IMR-90 (cell line): Measurements from ENCODE around the gene CYP3A4. TPM values are rescaled to one million over a fixed set of nuclear protein-coding genes. Genes with fewer than 3 reads are reported as not detected.

Source experiments
- ATAC-seq: fragments of 200-7000 bp; cut with Tn5 transposase; 2 replicates; pipeline ENCODE4 v1.9.1; 2020; ENCODE audit warnings: low read depth, mild to moderate bottlenecking, moderate library complexity
- BruUV-seq: library from RNA; stranded (reverse); fragments of 400-500 nt; replicated peaks from 2 replicates; lab custom pipeline; 2021; lab: Mats Ljungman, UMichigan
- CTCF ChIA-PET: fragments of 300-600 bp; formaldehyde crosslinking; extraction: SDS; loops from one replicate; lab custom pipeline; 2021; ENCODE audit warnings: antibody characterized with exemption; lab: Yijun Ruan, JAX
- POLR2A ChIA-PET: fragments of 300-600 bp; sonication (Branson Sonifier 250); formaldehyde crosslinking; loops from one replicate; lab custom pipeline; 2022; ENCODE audit warnings: antibody characterized with exemption; ENCODE audit not compliant: unreplicated experiment; lab: Charles Lee
- DNase-seq: peaks from one replicate; pipeline ENCODE4 v3.0.0; 2013
- H2AFZ ChIP-seq: replicated peaks from 2 replicates; pipeline ENCODE3; 2013; ENCODE audit warnings: low read length, mild to moderate bottlenecking; ENCODE audit not compliant: poor library complexity
- H2AK5ac ChIP-seq: 2 replicates; pipeline ENCODE4 v1.6.1; 2013; ENCODE audit warnings: low read depth, low read length, inconsistent platforms
- H2AK9ac ChIP-seq: replicated peaks from 2 replicates; pipeline ENCODE3; 2013; ENCODE audit warnings: mild to moderate bottlenecking, low read depth, low read length, moderate library complexity; ENCODE audit not compliant: poor library complexity
- H2BK120ac ChIP-seq: 2 replicates; pipeline ENCODE4 v1.6.1; 2013; ENCODE audit warnings: low read depth, low read length, inconsistent platforms
- H2BK15ac ChIP-seq: 3 replicates; pipeline ENCODE4 v1.6.1; 2013; ENCODE audit warnings: low read depth, low read length, inconsistent platforms
- H2BK20ac ChIP-seq: 2 replicates; pipeline ENCODE4 v1.6.1; 2013; ENCODE audit warnings: low read depth, mild to moderate bottlenecking, inconsistent platforms, low read length, moderate library complexity
- H2BK5ac ChIP-seq: 2 replicates; pipeline ENCODE4 v1.6.1; 2013; ENCODE audit warnings: mild to moderate bottlenecking, low read depth, low read length, inconsistent platforms; ENCODE audit not compliant: poor library complexity, severe bottlenecking
- H3K14ac ChIP-seq: replicated peaks from 2 replicates; pipeline ENCODE4 v1.6.1; 2013; ENCODE audit warnings: low read depth, low read length, inconsistent platforms
- H3K18ac ChIP-seq: 2 replicates; pipeline ENCODE4 v1.6.1; 2013; ENCODE audit warnings: low read depth, low read length, control low read depth
- H3K23ac ChIP-seq: 2 replicates; pipeline ENCODE4 v1.6.1; 2013; ENCODE audit warnings: low read depth, low read length, inconsistent platforms
- H3K27ac ChIP-seq: 2 replicates; pipeline ENCODE4 v1.5.1; 2013; ENCODE audit warnings: mild to moderate bottlenecking, control low read depth, low read length; ENCODE audit not compliant: insufficient read depth
- H3K27me3 ChIP-seq: 2 replicates; pipeline ENCODE4 v1.6.1; 2013; ENCODE audit warnings: low read length; ENCODE audit not compliant: control insufficient read depth, insufficient read depth
- H3K36me3 ChIP-seq: 2 replicates; pipeline ENCODE4 v1.6.1; 2013; ENCODE audit warnings: low read length, mixed read lengths; ENCODE audit not compliant: control insufficient read depth, insufficient read depth
- H3K4ac ChIP-seq: 2 replicates; pipeline ENCODE4 v1.6.1; 2013; ENCODE audit warnings: low read depth, low read length, inconsistent platforms
- H3K4me1 ChIP-seq: 2 replicates; pipeline ENCODE4 v1.6.1; 2013; ENCODE audit warnings: low read length, mixed read lengths; ENCODE audit not compliant: control insufficient read depth, insufficient read depth
- H3K4me2 ChIP-seq: 2 replicates; pipeline ENCODE4 v1.6.1; 2013; ENCODE audit warnings: low read depth, mild to moderate bottlenecking, control low read depth, low read length, moderate library complexity
- H3K4me3 ChIP-seq: 2 replicates; pipeline ENCODE4 v1.5.1; 2013; ENCODE audit warnings: low read depth, mild to moderate bottlenecking, control low read depth, low read length, moderate library complexity; ENCODE audit not compliant: insufficient read depth
- H3K56ac ChIP-seq: 2 replicates; pipeline ENCODE4 v1.6.1; 2013; ENCODE audit warnings: low read length, inconsistent platforms; ENCODE audit not compliant: insufficient read depth; ENCODE audit errors: extremely low read depth
- H3K79me1 ChIP-seq, 2 experiments: 2 replicates each; pipeline ENCODE4 v1.6.1; 2013; ENCODE audit warnings: low read length in 2 of 2, inconsistent platforms in 1 of 2, low read depth in 1 of 2
- H3K9ac ChIP-seq: 2 replicates; pipeline ENCODE4 v1.6.1; 2013; ENCODE audit warnings: low read depth, low read length, control low read depth
- H3K9me1 ChIP-seq: 2 replicates; pipeline ENCODE4 v1.6.1; 2013; ENCODE audit warnings: low read length, inconsistent platforms; ENCODE audit not compliant: insufficient read depth
- H3K9me3 ChIP-seq: 2 replicates; pipeline ENCODE4 v1.6.1; 2013; ENCODE audit warnings: low read length; ENCODE audit not compliant: control insufficient read depth, insufficient read depth
- H4K20me1 ChIP-seq: 2 replicates; pipeline ENCODE4 v1.6.1; 2013; ENCODE audit warnings: low read length, inconsistent platforms; ENCODE audit not compliant: insufficient read depth
- H4K5ac ChIP-seq: 2 replicates; pipeline ENCODE4 v1.6.1; 2013; ENCODE audit warnings: mild to moderate bottlenecking, low read depth, low read length, control low read depth
- H4K8ac ChIP-seq, 2 experiments: 2 replicates each; pipeline ENCODE4 v1.6.1; 2013; ENCODE audit warnings: low read depth in 2 of 2, low read length in 2 of 2, control low read depth in 1 of 2, inconsistent platforms in 1 of 2
- H4K91ac ChIP-seq: 2 replicates; pipeline ENCODE4 v1.6.1; 2013; ENCODE audit warnings: low read depth, low read length, inconsistent platforms; ENCODE audit not compliant: insufficient read depth
- BHLHE40 ChIP-seq: fragments of 150-350 bp; IDR thresholded peaks from 2 replicates; pipeline ENCODE4 v1.6.1; 2016; ENCODE audit warnings: mild to moderate bottlenecking, low read depth, low read length
- CHD1 ChIP-seq: IDR thresholded peaks from 2 replicates; pipeline ENCODE4 v1.6.1; 2012; ENCODE audit warnings: low read depth, low read length, improper control_type of control experiment
- CTCF ChIP-seq: conservative IDR thresholded peaks from 2 replicates; pipeline ENCODE4 v1.5.1; 2012; ENCODE audit warnings: mild to moderate bottlenecking, low read depth, low read length, improper control_type of control experiment
- ELK1 ChIP-seq: fragments of 150-350 bp; IDR thresholded peaks from 2 replicates; pipeline ENCODE4 v1.6.1; 2016; ENCODE audit warnings: low read depth, mild to moderate bottlenecking, low read length, moderate library complexity, borderline replicate concordance
- FOS ChIP-seq: fragments of 150-350 bp; IDR thresholded peaks from 2 replicates; pipeline ENCODE4 v1.6.1; 2016; ENCODE audit warnings: low read depth, low read length
- MAFK ChIP-seq: IDR thresholded peaks from 2 replicates; pipeline ENCODE4 v1.6.1; 2012; ENCODE audit warnings: low read depth, low read length, improper control_type of control experiment
- NFE2L2 ChIP-seq: fragments of 150-350 bp; IDR thresholded peaks from 2 replicates; pipeline ENCODE4 v1.6.1; 2016; ENCODE audit warnings: low read depth, mild to moderate bottlenecking, low read length
- POLR2A ChIP-seq: IDR thresholded peaks from 2 replicates; pipeline ENCODE4 v1.6.1; 2012; ENCODE audit warnings: mild to moderate bottlenecking, low read depth, low read length
- RAD21 ChIP-seq: IDR thresholded peaks from 2 replicates; pipeline ENCODE4 v1.6.1; 2012; ENCODE audit warnings: low read length, improper control_type of control experiment
- RFX5 ChIP-seq: IDR thresholded peaks from 2 replicates; pipeline ENCODE4 v1.8.0; 2012; ENCODE audit warnings: low read depth, mild to moderate bottlenecking, low read length, moderate library complexity
- WGBS, 2 experiments: methylation state at CpG; one replicate each; pipeline versions ENCODE4 v1.1.5 to v1.1.7; 2013; ENCODE audit warnings: missing lambda C conversion rate in 2 of 2; ENCODE audit not compliant: insufficient read length in 1 of 2; ENCODE audit errors: extremely low coverage in 2 of 2; 5-methylcytosine and 5-hydroxymethylcytosine counted together
- dilution Hi-C: fragments of 300-500 bp; cut with HindIII; formaldehyde crosslinking; loops from one replicate; pipeline ENCODE4 v1.14.3; 2018; ENCODE audit warnings: low sequenced_read_pairs; ENCODE audit not compliant: unreplicated experiment
- in situ Hi-C: fragments of 300-500 bp; cut with MboI; formaldehyde crosslinking; loops from 3 replicates; pipeline ENCODE4 v1.14.3; 2019; ENCODE audit warnings: low sequenced_read_pairs, inconsistent platforms, mixed read lengths
- intact Hi-C: fragments of 100-400 bp; cut with micrococcal nuclease; formaldehyde crosslinking; loops from 2 replicates; pipeline ENCODE4 v1.10.0; 2022
- polyA plus RNA-seq, 3 experiments: library from polyadenylated mRNA; depleted of rRNA; stranded (reverse); fragments of >200 nt; gene quantifications; 2 replicates each; pipeline ENCODE4 v1.2.3, GENCODE V29; 2012; ENCODE audit warnings: low replicate concordance in 1 of 3
- total RNA-seq: library from RNA; depleted of rRNA; stranded (reverse); fragments of >200 nt; gene quantifications from 2 replicates; pipeline ENCODE4 v1.2.3, GENCODE V29; 2012

Gene CYP3A4
- total and polyA plus RNA-seq, 2 of the 4 experiments (the other 2 are of a cell fraction), result not detected

- Histone ChIP-seq H4K5ac (no peak overlapping the region), H3K4me1 (no peaks in the 10 kb centered on the region), H3K4me3 (no peak overlapping the region), H3K27me3 (peaks cover 4% of the 10 kb centered on the region; the same call in 1 of the 2 replicates), H3K23ac (no peak overlapping the region), H3K27ac (no peak overlapping the region), H3K79me1 (no peaks in the 10 kb centered on the region), H2AK5ac (no peak overlapping the region), H3K9me1 (no peaks in the 10 kb centered on the region), H3K56ac (no peak overlapping the region), H2BK20ac (no peak overlapping the region), H3K4ac (no peak overlapping the region), H4K20me1 (no peaks in the 10 kb centered on the region), H2BK120ac (no peak overlapping the region), H4K91ac (no peak overlapping the region), H2BK15ac (no peak overlapping the region), H3K18ac (no peak overlapping the region), H2BK5ac (no peak overlapping the region), H4K8ac (no peak overlapping the region), H3K4me2 (no peak overlapping the region), H3K36me3 (no peaks in the 10 kb centered on the region), H2AFZ (no peak overlapping the region), H3K9ac (no peak overlapping the region), H2AK9ac (no peak overlapping the region), H3K9me3 (no peaks in the 10 kb centered on the region), H3K14ac (no peak overlapping the region)
- no TSS peak for BruUV-seq
- ATAC-seq (no peak), DNase-seq (no peak)
- in situ Hi-C loops (no loop called here), dilution Hi-C loops (no loop called here), intact Hi-C loops (no loop called here)
- TF ChIP-seq ELK1, result no peak
- TF ChIP-seq RAD21, result no peak
- no peak for TF ChIP-seq FOS
- TF ChIP-seq POLR2A, result no peak
- no peak for TF ChIP-seq BHLHE40
- TF ChIP-seq MAFK, result no peak
- TF ChIP-seq CHD1, result no peak
- no peak for TF ChIP-seq CTCF
- TF ChIP-seq NFE2L2, result no peak
- no peak for TF ChIP-seq RFX5
- ChIA-PET POLR2A (no interaction called here), CTCF (no interaction called here)
- WGBS, 2 experiments, result no CpG with 5 or more reads among the region's 2 CpGs
These were observed 15.5 kb downstream of the CYP3A4 start for GRCh38 chr7:99768471-99768870.
